GM10248 (cell line): ENCODE measurements around the gene UGT1A9.

ENCODE experiments used
- CTCF ChIA-PET: fragments of 300-600 bp; sonication (Branson Sonifier 250); formaldehyde crosslinking; extraction: SDS; loops from one replicate; lab custom pipeline; 2021; ENCODE audit warnings: antibody characterized with exemption; lab: Yijun Ruan, JAX
- POLR2A ChIA-PET: fragments of 350-650 bp; sonication (Branson Sonifier 250); formaldehyde crosslinking; extraction: SDS; loops from one replicate; lab custom pipeline; 2020; ENCODE audit warnings: antibody characterized with exemption; lab: Yijun Ruan, JAX
- DNase-seq: peaks from one replicate; pipeline ENCODE4 v3.0.0; 2012; ENCODE audit errors: extremely low spot score
- TF ChIP-seq, protein P1 (sequence below): IDR thresholded peaks from 2 replicates; pipeline ENCODE4 v1.5.1; 2012; ENCODE audit warnings: mild to moderate bottlenecking, low read depth; ENCODE audit errors: extremely low read depth, missing control alignments, control extremely low read depth

The UGT1A9 gene

DNA sequence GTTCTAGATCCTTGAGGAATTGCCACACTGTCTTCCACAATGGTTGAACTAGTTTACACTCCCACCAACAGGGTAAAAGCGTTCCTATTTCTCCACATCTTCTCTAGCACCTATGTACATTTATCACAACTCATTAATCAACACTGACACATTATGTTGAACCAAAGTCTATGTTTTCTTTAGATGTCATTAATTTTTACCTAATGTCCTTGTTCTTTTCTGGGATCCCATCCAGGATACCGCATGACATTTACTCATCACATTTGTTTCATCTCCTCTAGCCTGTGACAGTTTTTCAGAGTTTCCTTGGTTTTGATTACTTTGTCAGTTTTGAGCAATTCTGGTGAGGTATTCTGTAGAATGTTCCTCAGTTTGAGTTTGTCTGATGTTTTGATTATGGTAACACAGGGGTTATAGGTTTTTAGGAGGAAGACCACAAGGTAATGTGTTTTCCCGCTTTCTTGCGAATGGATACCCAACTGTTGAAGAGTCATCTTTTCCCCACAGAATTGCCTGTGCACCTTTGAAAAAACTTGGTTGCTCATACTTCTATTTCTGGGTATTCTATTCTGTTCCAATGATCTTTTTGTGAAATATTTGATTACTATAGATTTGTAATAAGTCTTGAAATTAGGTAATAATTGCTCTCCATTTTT, 3.0 kb upstream of the UGT1A9 start:
- CTCF ChIA-PET, result no interaction called here
- DNase-seq, result no peak
- TF ChIP-seq, protein P1, sequence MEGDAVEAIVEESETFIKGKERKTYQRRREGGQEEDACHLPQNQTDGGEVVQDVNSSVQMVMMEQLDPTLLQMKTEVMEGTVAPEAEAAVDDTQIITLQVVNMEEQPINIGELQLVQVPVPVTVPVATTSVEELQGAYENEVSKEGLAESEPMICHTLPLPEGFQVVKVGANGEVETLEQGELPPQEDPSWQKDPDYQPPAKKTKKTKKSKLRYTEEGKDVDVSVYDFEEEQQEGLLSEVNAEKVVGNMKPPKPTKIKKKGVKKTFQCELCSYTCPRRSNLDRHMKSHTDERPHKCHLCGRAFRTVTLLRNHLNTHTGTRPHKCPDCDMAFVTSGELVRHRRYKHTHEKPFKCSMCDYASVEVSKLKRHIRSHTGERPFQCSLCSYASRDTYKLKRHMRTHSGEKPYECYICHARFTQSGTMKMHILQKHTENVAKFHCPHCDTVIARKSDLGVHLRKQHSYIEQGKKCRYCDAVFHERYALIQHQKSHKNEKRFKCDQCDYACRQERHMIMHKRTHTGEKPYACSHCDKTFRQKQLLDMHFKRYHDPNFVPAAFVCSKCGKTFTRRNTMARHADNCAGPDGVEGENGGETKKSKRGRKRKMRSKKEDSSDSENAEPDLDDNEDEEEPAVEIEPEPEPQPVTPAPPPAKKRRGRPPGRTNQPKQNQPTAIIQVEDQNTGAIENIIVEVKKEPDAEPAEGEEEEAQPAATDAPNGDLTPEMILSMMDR, result no peak
- POLR2A ChIA-PET, result no interaction called here

DNA sequence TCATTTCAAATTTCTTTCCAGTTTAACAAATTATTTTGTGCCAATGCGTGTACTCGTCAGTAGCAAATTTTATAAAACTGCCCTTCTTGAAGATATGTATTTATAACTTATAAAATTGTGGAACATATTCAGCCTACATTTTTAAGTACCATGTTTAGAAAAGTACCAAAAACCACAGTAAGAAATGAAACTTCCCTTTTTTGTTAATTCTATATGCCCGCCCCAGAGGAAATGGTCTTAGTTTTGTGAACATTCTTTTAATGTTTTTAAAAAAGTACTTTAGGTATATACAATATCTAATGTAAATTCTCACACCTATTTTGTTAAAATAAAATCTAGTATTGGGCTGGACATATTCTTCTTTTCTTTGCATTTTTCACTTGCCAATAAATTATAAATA, 1.2 kb downstream of the UGT1A9 start:
- no peak for DNase-seq
- CTCF ChIA-PET, result no interaction called here
- TF ChIP-seq, protein P1, result no peak
- POLR2A ChIA-PET, result no interaction called here

DNA sequence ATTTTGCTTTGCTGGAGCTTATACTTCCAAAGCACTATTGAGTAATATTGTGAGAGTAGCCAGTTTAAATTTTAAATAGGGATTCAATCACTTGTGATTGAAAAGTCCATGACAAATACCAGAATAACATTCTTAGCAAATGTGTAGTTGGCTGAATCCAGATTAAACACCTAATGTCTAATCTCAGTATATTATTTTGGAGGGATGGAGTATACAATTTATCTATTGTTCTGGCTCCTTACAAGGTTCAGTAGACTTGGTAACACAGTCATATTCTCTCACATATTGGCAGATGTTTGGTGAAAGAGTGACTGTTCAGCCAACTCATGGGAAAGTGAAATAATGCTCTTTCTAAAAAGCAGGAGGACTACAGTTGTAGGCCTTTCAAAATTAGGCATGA, 2.2 kb downstream of the UGT1A9 start:
- DNase-seq, result no peak
- CTCF ChIA-PET, result no interaction called here
- POLR2A ChIA-PET, result no interaction called here
- TF ChIP-seq, protein P1, result no peak

GRCh38 chr2:233674314-233674713, 2.6 kb downstream of the UGT1A9 start:
- ChIA-PET CTCF (no interaction called here), POLR2A (no interaction called here)
- TF ChIP-seq, protein P1, result no peak
- no peak for DNase-seq

GRCh38 chr2:233674995-233675394, 3.3 kb downstream of the UGT1A9 start:
- POLR2A ChIA-PET, result no interaction called here
- no peak for DNase-seq
- TF ChIP-seq, protein P1, result no peak
- CTCF ChIA-PET, result no interaction called here

DNA sequence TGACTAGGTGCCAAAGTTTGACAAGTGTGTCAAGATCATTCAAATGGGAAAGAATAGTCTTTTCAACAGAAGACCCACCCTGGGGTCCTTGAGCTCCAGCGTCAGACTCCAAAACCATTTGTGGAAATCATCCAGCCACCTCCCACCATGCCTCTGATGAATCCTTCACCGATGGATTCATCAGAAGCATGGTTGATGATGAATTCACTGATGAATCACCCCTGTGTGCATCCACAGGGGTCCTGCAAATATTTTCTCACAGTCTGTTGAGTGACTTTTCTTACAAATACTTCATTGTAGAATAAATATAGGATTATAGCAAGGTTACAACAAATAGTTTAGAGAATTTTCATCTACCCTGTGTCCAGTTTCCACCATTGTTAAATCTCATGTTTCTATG, 4.3 kb downstream of the UGT1A9 start:
- POLR2A ChIA-PET, result no interaction called here
- DNase-seq, result no peak
- TF ChIP-seq, protein P1, result no peak
- CTCF ChIA-PET, result no interaction called here
